KOPT-K1 (cell line): ENCODE results near the gene MRPS10.
"Not testable (repeated sequence)": the region's sequence is repeated elsewhere in the genome, so short reads cannot be mapped to it uniquely, and the experiment has no call there.

Experiments
- H3K27ac ChIP-seq: fragments of 200-600 bp; sonication (generic); 2 replicates; pipeline ENCODE4 v1.5.1; 2016; ENCODE audit warnings: antibody characterized with exemption, mild to moderate bottlenecking, low read depth, low read length; ENCODE audit not compliant: poor library complexity, severe bottlenecking
- H3K36me3 ChIP-seq: fragments of 200-600 bp; sonication (generic); 2 replicates; pipeline ENCODE4 v1.5.1; 2017; ENCODE audit warnings: antibody characterized with exemption, mild to moderate bottlenecking, low read length, moderate library complexity; ENCODE audit not compliant: insufficient read depth
- H3K9me3 ChIP-seq: fragments of 200-600 bp; sonication (generic); 2 replicates; pipeline ENCODE4 v1.5.1; 2017; ENCODE audit warnings: antibody characterized with exemption, low read length, mild to moderate bottlenecking; ENCODE audit not compliant: insufficient read depth, poor library complexity, severe bottlenecking

The MRPS10 gene

DNA sequence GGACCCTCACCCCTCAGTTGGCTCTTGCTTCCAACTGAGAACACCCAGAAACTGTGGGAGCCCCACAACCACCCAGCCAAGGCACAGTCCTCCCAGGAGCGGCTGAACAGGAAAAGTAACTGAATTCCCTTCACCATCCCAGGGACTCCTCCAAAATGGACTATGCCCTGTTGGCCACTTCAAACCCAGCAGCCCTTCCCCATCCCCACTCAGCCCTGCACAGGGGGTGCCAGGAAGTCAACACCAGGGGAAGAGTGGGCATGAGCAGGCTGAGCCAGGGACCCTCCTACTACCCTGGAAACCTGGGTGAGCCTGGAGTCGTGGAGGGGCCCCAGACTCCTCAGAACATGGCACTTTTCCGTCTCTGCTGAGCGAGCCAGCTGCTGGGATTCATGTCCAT is 33.2 kb downstream of the MRPS10 start:
- no peaks in the 10 kb centered on the region for H3K9me3 ChIP-seq
- H3K36me3 ChIP-seq = no peaks in the 10 kb centered on the region
- no peak overlapping the region for H3K27ac ChIP-seq

DNA sequence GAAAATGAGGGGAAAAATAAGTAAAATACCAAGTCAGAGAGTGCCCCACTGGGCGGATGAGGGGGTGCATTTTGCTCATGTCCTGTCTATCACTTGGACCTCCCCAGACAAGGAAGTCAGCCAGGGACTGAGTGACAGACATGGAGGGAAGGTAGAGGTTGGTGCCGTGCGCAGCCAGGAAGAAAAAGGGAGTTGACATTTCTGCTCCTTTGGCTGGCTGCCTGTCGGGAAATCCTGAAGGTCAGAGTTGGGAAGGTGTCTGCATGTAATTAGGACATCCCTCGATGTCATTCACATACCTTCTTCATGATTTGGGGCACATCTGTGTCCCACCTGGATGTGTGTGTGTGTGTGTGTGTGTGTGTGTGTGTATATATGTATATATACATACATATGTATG is 35.6 kb downstream of the MRPS10 start:
- Histone ChIP-seq H3K36me3 (no peaks in the 10 kb centered on the region), H3K9me3 (no peaks in the 10 kb centered on the region), H3K27ac (no peak overlapping the region)

DNA sequence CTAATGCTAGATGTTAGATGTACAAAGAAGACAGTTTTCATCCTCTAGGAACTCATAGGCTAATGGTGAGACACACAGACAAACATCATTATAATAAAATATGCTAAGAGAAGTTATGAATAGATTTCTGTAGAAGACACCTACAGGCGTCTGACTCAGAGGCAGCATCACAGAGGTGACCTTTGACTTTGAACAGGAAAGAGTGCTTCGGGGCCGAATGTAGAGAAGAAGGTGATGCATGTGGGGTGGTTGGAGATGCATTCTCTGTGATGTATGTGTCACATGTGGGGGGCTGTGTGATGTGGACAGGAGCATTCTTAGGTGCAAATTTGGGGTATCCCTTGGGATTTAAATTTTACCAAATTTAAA is 37.7 kb downstream of the MRPS10 start:
- H3K36me3 ChIP-seq = no peaks in the 10 kb centered on the region
- no peak overlapping the region for H3K27ac ChIP-seq
- no peaks in the 10 kb centered on the region for H3K9me3 ChIP-seq

DNA sequence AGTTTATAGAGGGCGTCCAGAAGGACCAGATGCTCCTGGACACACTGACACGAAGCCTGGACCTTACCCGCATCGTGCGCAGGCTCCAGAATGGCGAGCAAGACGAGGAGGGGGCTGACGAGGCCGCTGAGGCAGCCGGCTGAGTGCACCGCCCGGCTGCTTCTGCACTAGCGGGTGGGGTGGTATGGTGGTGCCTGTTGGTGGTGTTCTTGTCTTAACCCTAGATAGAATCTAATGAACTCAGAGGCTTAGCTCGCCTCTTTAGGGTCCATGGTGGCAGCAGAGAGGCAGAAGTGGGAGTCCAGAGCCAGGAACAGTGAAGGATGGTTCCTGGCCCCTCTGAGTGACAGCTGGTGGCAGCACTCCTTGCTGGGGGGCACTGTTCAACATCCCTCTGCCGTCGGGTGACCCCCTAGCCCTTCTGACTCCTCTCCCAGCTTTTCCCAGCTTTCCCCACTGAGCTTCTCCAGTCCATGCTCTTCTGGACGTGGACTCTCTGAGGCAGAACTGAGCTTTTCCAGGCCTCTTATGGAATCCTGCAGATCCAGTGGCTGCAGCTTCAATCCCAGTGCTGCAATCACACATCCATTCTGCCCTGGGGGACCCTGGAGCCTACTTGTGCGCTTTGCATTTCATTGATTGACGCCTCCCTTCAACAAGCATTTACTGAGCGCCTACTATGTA is 38.3 kb downstream of the MRPS10 start:
- H3K27ac ChIP-seq = no peak overlapping the region
- no peaks in the 10 kb centered on the region for H3K36me3 ChIP-seq
- H3K9me3 ChIP-seq = no peaks in the 10 kb centered on the region

DNA sequence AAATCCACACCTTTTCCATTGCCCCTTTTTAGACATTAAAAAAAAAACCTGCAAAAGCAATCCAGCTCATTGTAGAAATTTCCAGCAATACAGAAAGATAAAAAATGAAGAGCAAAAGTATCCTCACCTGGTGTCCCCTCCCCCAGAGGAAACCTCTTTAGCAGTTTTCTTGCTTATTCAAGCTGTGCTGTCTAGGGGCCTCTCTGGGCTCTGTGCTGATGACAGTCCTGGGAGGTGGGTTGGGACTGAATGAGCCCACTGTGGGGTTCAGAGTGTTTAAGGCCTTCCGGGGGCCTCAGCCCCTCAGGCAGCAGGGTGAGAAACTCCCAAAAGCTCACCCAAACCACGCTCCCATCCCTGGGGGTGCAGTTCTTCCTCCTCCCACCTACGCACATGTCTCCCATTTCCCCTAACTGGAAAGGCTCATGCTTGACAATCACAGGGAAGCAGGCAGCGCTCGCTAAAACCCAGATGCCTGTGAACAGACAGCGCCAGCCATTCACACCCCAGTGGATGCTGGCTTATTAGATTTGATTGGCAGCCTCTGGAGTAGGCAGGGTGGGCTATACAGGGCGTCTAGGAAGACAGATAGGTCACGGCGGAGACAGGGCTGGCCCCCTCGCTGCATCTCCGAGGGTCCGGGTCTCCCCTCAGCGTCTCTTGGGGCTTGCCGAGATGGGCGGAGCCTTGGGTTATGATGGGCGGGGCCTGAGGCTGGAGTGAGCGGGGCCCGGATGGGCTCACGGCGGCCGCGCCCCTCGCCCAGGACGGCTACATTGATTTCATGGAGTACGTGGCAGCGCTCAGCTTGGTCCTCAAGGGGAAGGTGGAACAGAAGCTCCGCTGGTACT is 39.9 kb downstream of the MRPS10 start:
- Histone ChIP-seq H3K36me3 (no peaks in the 10 kb centered on the region), H3K9me3 (no peaks in the 10 kb centered on the region), H3K27ac (no peak overlapping the region)

DNA sequence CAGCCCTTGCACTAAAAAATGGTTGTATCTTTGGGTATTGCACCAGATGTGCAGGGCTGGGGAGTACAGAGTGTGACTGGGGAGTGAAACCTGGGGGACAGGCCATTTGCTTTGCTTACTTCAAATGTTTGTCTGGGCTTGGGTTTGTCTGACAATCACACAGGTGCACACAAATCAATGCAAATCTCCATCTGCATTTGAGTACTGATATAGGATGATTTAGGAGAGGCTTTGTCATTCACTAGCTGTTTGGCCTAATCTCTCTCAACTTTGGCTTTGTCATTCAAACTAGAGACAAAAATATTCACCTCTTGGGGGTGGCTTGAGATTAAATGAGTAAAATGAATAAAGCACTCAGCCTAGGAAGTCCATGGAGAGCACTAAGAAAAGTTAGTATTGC is 40.7 kb downstream of the MRPS10 start:
- Histone ChIP-seq H3K27ac (no peak overlapping the region), H3K36me3 (no peaks in the 10 kb centered on the region), H3K9me3 (no peaks in the 10 kb centered on the region)

DNA sequence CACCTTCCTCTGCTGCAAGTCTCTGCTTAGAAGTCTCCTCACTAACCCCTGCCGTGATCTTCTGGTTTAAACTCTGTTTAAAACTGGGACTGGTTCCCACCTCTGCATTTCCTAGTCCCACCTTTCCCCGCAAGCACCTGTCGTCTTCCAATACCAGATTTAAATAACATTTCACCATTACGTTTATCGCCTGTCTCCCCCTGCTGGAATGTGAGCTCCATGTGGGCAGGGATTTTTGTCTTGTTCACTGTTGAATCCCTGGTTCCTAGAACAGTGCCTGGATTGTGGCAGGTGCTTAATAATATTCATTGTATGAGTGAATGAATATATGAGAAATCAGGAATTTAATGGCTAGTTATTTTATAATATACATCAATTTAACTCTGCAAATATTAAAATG is 41.8 kb downstream of the MRPS10 start:
- H3K27ac ChIP-seq = no peak overlapping the region
- H3K9me3 ChIP-seq = no peaks in the 10 kb centered on the region
- H3K36me3 ChIP-seq = no peaks in the 10 kb centered on the region

DNA sequence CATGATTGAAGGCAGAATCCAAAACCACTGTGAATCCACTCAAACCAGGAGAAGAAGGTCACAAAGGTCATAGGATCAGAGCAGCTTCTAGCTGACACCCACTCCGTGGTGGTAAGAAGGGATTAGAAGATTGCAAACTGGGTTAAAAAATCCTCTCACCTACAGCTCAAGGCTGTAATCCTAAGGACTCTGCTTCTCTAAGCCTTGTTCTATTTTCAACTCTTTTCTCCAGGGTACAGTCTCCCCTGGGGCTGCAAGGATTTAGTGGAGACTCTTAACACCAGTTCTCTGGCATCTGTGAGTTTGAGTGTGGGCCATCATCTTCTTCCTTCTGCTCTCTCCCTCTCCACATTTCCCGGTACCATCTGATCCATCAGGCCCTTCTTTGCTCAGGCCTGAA is 44.6 kb downstream of the MRPS10 start, which contains the start of gene GUCA1A:
TSS of gene GUCA1A (plus strand) at position 264 of the 400 bp plus-strand sequence. CDS start 250 bp downstream, outside the sequence.
- H3K36me3 ChIP-seq = no peaks in the 10 kb centered on the region
- H3K27ac ChIP-seq = no peak within 1 kb of the TSS

DNA sequence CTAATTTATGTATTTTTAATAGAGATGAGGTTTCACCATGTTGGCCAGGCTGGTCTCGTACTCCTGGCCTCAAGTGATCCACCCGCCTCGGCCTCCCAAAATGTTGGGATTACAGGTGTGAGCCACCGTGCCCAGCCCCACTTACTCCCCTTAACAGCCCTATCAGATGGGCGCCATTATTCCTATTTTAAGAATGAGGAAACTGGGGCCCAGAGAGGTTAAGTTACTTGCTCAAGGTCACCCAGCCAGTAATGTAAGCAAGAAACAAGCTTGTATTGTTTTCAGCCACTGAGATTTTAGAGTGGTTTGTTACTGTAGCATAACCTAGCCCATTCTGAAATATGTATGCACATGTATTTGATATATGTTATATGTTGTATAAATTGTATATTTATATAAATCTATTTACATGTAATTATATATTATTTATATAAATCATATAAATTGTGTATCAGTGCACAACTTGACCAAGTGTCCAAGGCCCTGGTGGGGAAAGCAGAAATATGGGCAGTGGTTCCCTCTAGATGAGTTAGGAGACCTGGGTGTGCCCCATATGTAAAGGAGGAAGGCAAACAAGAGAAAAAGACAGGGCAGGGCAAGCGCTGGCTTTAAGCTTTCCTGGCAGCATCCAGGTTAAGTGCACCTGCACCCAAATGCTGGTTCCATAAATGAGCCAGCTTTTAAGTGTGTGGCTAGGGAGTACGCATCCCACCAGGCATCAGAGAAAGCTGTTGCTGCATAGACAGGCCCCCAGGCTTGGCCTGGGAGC is 45.7 kb downstream of the MRPS10 start:
- no peak overlapping the region for H3K27ac ChIP-seq
- H3K9me3 ChIP-seq = no peaks in the 10 kb centered on the region
- H3K36me3 ChIP-seq = no peaks in the 10 kb centered on the region

More for the DNA sequence above, 44.6 kb downstream of the MRPS10 start, which contains the start of gene GUCA1A:
- H3K9me3 ChIP-seq = no peaks in the 10 kb centered on the region

DNA sequence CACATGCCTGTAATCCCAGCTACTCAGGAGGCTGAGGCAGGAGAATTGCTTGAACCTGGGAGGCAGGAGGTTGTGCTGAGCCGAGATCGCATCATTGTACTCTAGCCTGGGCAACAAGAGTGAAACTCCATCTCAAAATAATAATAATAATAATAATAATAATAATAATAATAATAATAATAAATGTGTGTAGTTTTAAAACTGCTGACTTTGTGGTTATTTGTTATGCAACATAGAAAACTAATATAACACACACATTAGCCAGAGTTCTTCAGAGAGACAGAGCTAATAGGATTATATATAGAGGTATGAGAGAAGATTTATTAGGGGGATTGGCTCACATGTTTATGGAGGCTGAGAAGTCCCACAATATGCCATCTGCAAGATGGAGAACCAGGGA is 47.9 kb downstream of the MRPS10 start:
- H3K27ac ChIP-seq, H3K9me3 ChIP-seq, H3K36me3 ChIP-seq: not testable (repeated sequence)

DNA sequence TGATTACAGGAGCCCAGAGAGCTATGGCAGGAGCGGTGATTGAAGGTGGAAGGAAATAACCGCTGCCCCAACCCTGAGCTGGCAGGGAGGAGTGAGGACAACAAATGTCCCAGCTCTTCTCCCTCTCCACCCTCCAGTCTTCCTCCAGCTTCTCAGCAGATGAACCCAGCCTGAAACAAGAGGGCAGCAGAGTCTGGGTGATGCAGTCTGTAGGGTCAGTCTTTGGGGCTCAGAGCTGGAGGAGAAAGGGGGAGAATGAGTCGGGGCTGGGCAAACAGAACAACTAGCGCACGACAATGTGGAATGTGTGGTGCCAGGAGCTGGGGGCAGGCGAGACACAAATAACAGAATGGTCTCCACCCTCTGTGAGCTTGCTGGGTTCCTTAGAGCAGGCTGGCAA is 49.0 kb downstream of the MRPS10 start:
- H3K36me3 ChIP-seq = no peaks in the 10 kb centered on the region
- no peak overlapping the region for H3K27ac ChIP-seq
- no peaks in the 10 kb centered on the region for H3K9me3 ChIP-seq

DNA sequence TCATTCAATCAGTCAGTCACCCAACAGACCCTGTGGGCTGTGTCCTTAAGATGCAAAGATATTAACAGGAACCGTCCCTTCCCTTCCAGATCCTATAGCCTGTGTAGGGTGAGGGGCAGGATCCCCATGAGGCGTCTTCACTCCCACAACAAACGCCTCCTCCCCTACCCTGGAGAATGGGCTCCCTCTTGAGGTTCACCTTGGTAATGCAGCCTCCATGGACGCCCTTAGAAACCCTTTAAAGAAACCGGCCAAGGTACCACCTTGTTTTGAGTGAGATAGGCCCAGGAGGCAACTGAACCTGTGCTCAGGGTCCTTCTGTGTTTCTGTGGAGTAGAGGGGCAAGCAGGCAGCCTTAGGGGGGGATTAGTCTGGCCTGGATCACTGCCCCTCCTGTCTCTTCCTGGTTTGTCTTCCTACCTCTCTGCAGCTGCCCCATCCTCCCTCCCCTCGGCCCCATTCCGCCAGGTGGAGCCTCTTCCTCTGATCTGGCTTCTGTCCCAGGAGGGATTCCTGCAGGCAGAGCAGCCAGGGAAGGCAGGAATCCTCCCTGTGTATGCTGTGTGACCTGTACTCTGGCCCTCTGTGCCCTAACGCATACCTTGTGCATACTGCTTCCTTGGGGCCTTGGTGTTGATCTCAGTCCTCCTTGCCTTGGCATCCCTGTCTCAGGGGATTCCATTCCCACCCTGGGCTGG is 51.1 kb downstream of the MRPS10 start:
- no peaks in the 10 kb centered on the region for H3K9me3 ChIP-seq
- H3K36me3 ChIP-seq = no peaks in the 10 kb centered on the region
- H3K27ac ChIP-seq = no peak overlapping the region

DNA sequence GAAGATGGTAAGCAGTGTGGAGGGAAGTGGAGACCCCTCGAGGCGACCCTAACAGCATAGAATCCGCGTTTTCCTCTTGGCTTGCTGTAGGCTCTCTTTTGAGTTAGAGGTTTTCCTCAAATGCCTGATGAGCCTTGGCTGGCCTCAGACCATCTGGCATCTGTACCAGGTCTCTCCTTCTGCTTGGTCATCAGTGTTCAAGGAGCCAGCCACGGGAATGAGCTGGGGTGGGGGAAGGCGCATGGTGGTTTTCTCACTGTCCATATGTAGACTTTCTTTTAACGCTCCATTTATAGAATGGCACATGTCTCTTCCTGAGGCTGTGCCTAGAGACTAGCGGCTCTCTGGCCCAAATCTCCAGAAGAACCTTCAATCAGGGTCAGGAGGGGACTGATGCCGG is 52.6 kb downstream of the MRPS10 start:
- Histone ChIP-seq H3K27ac (no peak overlapping the region), H3K9me3 (no peaks in the 10 kb centered on the region), H3K36me3 (no peaks in the 10 kb centered on the region)

DNA sequence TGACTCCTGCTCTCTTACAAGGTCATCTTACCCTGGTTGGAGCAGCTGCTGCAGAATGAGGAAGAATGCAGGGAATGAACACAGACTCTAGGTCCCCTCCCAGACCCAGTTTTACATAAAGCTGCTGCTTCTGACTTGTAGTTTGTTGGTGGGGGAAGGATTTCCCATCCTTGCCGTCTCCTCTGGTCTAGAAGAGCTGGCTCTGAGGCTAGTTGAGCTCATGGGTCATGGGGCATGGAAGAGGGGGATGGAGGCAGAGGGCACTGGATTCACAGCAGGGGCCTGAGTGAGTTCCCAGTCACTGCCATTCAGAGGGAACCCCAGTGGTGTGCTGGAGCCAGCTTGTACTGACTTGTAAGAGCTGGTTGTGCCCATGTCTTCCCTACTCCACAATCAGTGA is 53.7 kb downstream of the MRPS10 start:
- Histone ChIP-seq H3K9me3 (no peaks in the 10 kb centered on the region), H3K27ac (no peak overlapping the region), H3K36me3 (no peaks in the 10 kb centered on the region)

DNA sequence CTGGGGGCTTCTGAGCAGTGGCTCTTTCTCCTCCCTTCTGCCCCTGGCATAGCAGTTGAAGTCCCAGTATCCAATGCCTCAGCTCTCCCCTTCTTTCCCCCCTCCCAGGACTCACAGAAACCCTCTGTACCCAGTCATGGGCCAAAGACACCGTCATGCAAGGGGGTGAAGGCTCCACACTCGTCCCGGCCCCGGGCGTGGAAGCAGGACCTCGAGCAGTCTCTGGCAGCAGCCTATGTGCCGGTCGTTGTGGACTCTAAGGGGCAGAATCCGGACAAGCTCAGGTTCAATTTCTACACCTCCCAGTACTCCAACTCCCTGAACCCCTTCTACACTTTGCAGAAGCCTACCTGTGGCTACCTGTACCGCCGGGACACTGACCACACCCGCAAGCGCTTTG is 54.8 kb downstream of the MRPS10 start:
- Histone ChIP-seq H3K9me3 (no peaks in the 10 kb centered on the region), H3K36me3 (no peaks in the 10 kb centered on the region), H3K27ac (no peak overlapping the region)
